NCI-H1417 (cell line): ENCODE data around the gene NTRK2.
A peak's percentile ranks its signal among the peaks of the same experiment; 100 is the strongest.

Source experiments
- DNase-seq, 3 experiments: peaks; one replicate each; lab custom pipeline; 2025; lab: John Stamatoyannopoulos, UW

Gene NTRK2

DNA sequence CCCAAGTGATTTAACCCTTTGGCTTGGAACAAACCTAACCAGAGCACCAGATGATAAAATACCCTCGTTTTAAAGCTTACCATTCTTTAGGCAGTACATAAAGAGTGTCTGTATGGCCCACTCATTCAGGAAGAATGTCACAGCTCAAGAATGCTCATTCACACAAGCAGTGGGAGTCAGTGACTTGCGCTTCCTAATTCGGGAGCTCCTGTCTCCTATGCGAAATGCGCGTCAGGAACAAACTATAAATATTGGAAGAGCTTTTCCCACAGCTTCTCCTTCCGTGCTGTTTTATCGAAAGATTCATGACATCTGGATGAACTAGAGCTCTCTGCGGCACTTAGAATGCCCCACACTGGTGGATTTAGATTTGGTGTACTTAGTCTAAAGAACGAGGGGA lies 66.6 kb downstream of the NTRK2 start:
- DNase-seq: no peak

DNA sequence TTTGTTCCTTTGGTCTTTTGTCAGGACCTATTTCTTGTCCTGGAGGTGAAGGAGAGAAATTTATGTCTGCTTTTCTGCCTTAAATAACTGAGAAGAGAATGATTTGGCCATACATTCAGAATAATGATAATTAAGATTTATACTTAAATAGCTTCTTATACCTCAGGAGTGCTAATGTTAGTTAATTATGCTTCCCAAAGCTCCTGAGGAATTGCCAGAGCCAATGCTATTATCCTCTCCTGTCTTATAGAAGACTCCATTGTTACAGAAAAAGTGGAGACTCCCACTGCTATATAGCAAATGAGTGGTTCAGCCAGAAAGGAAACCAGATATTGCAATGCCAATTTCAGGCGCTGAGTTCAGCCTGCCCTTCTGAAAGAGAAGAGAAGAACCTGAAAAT lies 67.0 kb downstream of the NTRK2 start:
- peak in 1 of 3 experiments; percentile 16 for DNase-seq

DNA sequence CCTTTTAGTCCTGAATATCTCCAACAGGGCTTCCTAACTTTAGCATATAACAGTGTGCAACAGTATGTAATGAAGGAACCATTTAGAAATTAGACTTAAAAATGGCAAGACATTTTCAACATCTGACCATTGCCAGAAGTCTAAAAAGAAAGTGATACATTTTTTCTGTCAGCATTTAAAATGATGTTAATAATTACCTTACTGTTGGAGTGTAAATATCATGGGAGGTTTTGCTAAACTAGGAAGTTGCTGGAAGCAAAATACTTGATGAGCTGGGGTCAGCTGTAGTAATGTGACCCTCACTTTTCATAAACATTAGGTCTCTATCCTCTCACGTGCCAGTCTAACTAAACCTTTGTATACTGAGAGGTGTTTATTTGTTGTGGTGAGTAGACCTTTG lies 68.8 kb downstream of the NTRK2 start:
- no peak for DNase-seq

DNA sequence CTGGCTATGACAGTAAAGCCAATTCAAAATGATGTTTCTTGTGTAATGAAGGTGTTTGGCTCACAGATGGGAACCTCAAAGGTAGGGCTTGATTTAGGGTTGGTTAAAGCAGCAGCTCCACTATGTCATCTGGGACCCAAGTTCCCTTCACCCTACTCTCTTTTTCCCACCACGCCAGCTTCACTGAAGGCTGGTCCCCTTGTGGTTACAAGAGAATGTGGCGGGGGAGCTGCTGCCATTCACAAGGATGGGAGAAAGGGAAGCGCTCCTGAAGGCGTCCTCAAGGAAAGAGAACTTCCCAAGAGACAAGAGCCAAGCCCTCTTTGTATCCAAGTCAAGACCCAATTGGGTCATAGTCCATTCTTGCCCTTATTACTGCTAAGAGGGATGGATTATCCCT lies 72.7 kb downstream of the NTRK2 start:
- DNase-seq: no peak

DNA sequence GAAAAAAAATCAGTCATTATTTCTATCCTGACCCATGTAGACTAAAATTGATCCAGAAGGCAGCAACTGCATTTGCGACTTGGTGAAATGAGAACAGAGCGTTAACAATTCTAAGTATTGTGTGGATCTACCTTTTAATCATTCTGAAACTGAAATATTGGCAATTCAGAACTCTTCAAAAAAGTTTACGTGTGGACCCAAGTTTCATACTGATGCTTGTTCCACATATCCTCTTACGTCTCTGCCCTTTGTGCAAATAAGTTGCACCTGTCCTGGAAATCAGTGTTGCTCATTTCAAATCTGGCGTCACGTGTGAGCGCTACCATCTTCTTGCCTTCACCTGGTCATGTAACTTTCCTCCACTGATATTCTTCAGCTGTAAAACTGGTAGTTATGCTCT lies 74.7 kb downstream of the NTRK2 start:
- no peak for DNase-seq

DNA sequence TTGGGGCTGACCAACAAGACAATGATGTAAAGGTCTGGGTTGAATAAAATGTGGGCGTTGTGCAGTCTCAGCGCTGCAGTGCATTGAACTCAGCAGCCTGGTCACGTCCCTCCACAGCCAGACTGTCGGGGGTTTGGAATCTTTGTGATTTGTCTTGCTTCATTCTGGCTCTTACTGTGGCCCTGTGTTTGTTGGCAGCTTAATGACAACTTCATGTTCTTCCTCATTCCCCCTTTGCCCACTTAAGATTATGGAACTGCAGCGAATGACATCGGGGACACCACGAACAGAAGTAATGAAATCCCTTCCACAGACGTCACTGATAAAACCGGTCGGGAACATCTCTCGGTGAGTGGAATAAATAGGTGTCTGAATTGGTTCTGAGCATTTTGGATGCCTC lies 75.2 kb downstream of the NTRK2 start:
- no peak for DNase-seq

DNA sequence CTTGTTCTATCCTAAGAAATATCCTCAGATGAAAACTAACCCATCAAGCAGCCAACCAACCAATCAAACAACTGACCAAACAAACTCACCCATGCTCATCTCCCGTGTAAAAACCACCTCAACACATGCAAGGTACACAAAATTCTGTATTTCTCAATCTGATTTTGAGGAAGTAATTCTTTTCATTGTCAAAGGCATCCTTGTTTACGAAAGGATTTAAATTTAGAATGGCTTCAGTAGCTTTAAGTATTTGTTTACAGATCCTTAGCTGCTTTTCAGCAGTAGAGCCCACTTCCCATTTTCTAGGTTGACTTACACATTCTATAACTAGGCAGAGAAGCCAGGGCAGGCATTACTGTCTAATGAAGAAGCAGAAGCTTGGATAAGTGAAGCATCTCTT lies 78.6 kb downstream of the NTRK2 start:
- DNase-seq: no peak

DNA sequence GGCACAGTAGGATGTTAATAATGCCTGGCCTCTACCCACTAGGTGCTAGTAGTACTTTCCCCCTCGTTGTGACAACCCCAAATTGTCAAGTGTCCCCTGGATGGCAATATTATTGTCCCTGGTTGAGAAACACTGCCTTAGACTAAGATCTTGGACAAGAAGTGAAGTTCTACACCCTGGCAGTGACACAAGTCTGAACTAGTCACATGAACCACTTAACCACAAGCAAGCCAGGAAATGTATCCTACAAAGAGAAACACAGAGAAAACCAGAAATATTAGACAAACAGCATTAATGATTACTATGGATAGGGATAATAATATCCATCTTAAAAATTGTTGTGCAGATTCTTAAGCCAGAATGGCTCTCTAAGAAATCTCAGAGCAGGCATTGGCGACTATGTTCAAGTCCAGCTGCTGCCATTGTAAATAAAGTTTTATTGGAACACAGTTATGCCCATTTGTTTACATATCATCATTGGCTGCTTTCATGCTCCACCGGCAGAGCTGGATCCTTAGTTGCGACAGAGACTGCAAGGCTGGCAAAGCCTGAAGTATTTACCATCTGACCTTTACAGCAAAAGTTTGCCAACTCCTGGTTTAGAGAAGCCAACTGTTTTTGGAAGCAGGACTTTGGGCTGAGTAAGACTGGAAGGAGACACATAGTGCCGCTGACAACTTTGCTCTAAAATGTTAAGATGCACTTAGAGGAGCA lies 80.8 kb downstream of the NTRK2 start:
- DNase-seq: no peak

DNA sequence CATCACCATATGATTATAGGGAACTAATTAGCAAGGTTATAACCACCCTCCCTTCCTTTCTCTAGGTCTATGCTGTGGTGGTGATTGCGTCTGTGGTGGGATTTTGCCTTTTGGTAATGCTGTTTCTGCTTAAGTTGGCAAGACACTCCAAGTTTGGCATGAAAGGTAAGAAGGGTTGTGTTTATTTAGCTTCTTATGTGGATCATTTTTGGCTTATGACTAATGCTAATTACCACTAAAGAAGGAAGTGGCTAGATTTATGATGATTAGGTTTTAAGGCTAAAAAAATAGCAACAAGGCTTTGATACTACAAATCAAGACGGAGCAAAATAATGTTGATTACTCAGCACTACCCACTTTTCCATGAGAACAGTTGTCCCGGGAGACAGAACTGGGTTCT lies 82.4 kb downstream of the NTRK2 start:
- peak in 1 of 3 experiments; percentile 39 for DNase-seq

DNA sequence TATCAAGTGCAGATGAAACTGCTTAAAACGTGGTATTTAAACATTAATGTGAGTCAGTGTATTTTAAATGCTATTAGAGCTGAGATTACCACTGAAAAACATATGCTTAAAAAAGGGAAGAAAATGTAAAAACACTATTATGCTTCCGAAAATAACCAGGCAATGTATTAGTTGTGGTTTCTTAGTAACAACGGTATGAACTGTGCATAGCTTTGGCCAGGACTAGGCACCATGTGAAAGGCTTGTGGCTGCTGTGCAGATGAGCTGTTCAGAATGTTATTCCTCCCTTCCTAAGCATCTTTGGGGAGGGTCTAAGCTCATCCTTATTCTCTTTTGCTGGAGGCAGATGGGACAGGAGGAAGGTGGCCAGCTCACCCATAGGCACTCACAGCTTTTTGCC lies 84.9 kb downstream of the NTRK2 start:
- DNase-seq: no peak

DNA sequence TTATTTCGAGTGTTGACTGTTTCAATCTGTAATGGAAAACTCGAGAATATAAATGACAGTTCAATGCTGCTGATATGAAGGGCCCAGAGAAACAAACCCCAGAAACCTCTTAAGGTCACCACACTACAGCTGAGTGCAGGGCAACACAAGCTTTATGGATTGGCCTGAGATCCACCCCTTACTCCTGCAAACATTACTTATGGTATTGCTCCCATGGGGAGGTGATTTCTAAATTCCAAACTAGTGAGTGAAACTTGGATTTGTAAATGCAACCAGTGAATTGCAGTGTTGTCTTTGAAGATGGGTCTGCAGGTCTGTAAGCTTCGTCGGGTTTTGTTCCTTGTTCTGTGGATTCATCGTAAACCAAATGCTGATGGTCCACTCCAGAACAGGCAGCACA lies 85.4 kb downstream of the NTRK2 start:
- DNase-seq: no peak

DNA sequence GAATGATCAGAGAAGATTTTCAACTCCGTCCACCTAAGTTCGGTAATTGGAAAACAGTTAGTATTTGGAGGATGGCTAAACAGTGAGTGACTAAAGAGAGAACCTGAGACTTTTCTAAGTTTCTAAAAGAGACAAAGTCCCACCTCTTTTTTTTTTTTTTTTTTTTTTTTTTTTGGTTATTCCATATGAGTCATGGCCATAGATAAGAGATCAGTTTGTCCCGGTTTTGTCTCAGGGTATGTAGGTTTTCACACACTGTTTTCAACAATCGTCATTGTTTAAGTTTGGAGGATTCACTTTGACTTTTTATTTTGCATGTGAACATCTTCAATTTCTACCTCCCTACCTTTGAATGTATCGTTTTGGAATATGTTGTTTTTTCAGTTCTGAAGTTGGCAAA lies 85.9 kb downstream of the NTRK2 start:
- DNase-seq: no peak

DNA sequence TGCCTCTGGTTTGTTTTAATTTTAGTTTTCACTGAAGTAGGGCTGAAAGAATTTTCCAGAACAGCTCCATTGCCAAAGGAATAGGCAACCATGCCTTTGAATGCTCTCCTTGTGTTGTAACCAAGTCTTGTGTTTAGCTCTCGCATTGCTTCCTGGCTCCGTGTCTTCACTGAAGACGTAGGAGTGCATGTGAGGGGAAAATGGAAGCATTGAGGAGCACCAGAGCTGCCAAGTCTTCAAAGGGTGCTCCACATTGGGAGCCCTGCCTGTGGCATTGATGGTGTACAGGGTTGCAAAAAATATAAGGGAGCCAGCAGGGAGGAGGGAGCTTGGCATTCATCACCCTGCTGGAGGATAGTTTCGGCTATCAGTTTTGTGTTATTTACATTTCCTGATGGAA lies 86.6 kb downstream of the NTRK2 start:
- DNase-seq: no peak

DNA sequence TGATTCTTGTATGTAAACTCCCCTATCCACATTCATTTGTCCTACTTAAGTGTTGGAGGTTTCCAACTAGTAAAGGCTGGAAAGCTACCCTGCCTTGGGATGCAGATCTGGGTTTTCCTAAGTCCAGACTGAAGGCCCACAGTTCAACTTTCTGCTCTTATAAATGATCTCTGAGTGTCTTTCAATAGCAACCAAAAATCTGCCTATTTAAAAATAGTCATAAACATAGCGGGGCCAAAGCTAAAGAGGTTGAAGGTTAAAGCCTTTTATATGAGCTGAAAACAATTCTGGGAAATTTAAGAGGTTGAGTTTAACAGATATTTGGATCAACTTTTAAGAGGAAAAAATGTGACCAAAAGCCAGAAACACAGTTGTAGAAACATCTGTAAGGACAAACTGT lies 87.2 kb downstream of the NTRK2 start:
- DNase-seq: no peak

DNA sequence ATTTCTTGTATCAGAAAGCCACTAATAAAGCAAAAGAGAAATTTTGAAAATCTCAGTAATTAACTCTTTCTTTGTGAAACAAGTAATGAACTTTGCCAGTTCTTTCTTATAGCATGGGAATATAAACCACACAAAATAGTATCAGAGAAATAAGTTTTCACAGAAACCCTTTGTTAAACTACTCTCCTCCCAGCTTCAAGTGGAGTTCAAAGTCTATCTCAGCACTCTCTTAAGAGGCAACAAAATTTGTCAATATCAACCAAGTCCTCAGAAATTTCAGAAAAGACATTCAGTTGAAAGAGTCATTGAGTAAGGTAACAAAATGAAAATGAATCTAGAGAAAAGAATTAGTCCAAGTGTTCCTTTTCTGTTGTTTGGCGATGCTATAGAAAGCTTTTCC lies 89.3 kb downstream of the NTRK2 start:
- no peak for DNase-seq

DNA sequence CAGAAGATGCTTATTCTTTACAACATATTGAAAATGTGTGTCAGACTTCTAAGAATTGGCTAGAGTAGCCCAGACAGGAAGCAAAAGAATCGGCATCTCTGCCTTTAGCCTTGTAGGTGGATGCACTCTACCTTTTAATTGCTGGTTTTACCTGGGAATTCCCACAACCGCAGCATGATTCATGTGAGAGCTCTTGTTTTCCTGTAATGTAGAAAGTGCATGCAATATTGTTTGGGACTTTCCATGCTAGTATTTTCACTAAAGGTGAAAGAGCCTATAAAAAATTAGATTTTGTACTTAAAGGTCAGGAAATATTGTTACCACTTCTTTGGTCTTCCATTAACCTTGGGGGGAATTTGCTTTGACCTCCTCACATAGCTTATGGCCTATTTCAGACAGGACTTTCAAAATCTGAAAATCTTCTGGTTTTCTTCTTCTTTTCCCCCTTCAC lies 89.8 kb downstream of the NTRK2 start:
- peak in 1 of 3 experiments; percentile 9 for DNase-seq

DNA sequence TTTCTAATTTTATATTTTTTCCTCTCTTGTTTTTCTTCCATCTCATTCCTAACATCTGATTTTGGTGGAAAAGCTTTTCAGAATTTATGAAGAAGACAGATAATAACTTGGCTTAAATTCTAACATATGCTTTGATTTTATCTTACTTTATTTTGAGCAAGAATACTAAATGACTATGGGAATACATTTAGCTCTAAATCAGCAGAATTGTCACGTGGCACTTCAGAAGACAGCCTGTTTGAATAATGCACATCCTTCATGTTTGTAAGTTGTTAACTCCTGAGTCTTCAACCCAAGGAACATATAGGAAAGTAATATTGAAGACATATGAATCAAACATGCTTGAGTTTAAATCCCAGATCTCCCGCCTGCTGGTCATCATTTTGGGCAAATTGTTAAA lies 90.3 kb downstream of the NTRK2 start:
- no peak for DNase-seq

DNA sequence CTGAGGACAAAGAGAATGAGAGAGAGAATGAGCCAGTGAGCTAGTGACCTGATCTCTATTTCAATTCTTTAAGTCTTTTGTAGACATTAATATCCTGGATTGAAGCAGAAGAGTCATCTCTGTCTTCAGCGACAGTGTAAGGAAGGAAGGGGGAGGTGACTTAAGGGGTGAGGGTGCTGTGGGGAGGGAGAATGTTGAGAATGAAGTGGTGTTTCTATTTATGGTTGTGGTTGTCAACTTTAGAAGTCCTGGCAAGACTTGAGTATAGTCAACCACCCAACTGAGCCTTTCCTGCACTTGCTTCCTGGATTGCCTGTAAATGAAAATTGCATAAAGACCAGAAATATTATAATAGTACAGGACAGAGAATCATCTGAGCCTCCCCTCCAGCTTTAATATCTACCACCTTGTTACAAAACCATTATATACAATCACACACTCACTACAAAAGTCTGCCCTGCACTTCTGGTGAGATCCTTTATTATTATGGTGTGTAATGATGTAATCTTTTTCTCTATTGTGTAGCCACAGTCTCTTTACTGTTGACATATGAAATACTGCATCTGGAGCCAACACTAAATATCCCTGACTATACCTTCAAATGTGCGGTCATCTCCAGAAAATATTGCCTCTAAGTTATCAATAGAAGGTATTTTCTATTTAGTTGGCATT lies 91.7 kb downstream of the NTRK2 start:
- DNase-seq: no peak

DNA sequence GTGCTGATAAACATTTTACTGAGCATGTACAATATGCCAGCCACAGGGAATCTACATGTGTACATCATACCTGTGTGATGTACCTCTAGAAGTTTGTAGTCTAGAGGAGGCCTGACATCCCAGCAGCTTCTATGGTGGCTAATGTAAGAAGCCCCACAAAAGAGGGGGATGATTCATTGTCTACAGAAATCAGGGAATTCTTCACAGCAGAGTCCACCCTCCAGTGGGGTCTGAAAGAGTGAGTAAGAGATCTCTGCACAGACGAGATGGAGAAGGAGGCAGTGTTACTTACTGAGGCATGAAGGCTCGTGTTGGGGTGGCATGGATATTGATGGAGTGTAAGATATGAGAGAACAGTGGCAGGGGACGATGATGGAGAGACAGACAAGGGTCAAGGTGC lies 103.0 kb downstream of the NTRK2 start:
- no peak for DNase-seq

DNA sequence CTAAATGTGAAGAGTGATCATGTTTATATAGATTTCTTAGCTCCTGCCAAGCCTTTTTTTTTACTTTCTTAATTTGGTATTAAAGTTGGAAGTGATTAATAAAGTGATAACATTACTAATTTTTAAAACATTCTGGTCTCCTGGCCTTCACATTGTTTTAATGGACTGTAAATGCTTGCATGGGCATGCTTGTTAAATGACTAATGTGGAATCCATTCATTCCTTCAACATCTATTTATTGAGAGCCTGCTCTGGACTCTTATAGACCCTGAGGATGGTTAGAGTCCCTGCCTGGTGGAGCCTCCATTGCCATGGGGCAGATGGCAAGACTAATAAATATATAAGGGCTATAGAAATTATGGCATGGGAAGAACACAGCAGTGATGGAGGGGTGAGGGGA lies 103.5 kb downstream of the NTRK2 start:
- DNase-seq: no peak

DNA sequence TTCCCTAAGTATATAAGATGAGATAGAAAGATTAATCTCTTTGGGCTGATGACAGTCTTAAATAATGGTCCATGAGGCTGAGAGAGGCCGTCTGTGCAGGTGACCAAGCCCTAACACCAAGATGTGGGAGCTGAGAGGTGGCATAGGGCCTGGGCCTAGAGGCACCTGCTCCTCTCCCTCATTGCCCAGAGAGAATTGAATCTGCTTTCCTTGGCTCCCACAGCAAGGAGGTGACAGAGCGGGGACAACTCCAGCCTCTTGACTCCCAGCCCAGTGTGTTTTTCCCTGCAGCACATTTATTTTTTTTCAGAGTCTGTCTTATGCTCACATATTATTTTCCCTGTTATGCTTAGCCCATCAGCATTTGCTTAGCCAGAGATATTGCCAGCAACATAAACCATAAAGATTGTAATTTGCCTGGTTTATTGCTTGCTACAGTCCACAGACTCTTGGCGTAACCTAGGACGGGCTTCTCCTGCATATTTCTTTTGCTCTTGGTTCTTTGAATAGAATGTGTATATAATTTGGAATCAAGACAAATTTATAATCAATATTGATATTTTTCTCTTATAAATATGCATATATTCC lies 105.6 kb downstream of the NTRK2 start:
- no peak for DNase-seq

DNA sequence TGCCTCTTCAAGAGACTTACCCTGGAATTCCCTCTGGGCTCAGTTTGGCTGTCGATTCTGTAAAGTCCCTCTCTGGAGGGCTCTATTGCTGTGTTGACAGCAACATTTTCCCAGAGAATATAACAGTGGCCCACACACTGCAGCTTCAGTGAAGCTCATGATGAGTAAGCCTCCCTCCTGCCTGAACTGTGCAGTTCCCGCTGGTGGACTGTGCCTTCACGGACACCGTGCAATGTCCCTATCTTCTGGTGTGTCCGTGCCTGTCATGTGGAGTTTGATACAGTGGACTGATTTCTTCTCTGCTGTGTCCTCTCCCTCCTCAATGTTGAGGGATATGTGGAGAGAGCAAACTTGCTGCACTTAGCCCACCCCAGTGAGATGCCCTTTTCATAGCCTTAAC lies 109.0 kb downstream of the NTRK2 start:
- no peak for DNase-seq

DNA sequence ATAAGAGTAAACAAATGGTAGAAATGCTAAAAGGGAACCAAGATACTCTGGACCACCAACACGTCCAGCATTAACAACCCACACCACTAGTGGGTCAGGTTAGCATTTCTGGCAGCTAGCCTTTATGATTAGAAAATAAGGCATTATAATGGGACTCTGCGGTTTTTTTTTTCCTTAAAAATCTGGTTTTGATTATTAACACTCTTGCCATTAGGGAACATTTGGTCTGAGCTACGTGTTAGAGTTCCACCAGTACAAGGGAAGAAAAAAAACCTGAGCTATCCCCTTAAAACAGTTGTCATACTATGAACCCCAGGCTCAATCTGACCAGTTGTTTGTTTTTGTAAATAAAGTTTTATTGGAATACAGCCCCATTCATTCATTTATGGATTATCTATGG lies 110.4 kb downstream of the NTRK2 start:
- no peak for DNase-seq

DNA sequence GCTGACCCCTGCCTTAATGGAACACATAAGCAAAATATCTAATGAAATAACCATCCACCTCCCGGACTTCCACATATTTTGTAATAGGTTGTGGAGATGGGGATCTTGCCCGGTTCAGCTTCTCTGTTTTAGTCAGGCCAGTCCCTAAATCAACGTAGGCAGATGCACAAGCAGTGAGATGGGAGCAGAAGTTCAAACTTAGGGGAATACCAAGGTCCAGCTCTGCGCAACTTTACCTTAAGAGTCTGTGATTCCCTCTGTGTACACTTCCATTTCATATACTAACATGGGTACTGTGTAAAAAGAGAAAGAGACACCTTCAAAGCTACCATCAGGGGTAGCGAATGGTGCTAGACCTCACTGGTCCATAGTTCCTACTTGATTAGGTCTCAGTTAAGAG lies 110.9 kb downstream of the NTRK2 start:
- no peak for DNase-seq
